GM12878 (cell line): ENCODE data around the gene SPINK7. TPM values are rescaled to one million over a fixed set of nuclear protein-coding genes. Genes with fewer than 3 reads are reported as not detected.

Experiments
- ATAC-seq: fragments of 200-7000 bp; cut with Tn5 transposase; 3 replicates; pipeline ENCODE4 v1.9.1; 2020; ENCODE audit warnings: mild to moderate bottlenecking, moderate library complexity
- BruUV-seq: library from RNA; stranded (reverse); fragments of 400-500 nt; replicated peaks from 2 replicates; lab custom pipeline; 2021; lab: Mats Ljungman, UMichigan
- CTCF ChIA-PET: fragments of 300-600 bp; sonication (Branson Sonifier 250); formaldehyde crosslinking; extraction: SDS; loops from one replicate; lab custom pipeline; 2021; ENCODE audit warnings: inconsistent platforms; lab: Yijun Ruan, JAX
- POLR2A ChIA-PET: fragments of 350-600 bp; formaldehyde crosslinking; extraction: SDS; loops from one replicate; lab custom pipeline; 2021; ENCODE audit warnings: inconsistent platforms; lab: Charles Lee
- RAD21 ChIA-PET: fragments of 300-600 bp; sonication (Branson Sonifier 250); formaldehyde crosslinking; loops from one replicate; lab custom pipeline; 2023; ENCODE audit warnings: antibody characterized with exemption; ENCODE audit not compliant: unreplicated experiment; lab: Charles Lee
- SMC1A ChIA-PET: fragments of 300-600 bp; sonication (Branson Sonifier 250); formaldehyde crosslinking; loops from one replicate; lab custom pipeline; 2023; ENCODE audit not compliant: unreplicated experiment, uncharacterized antibody; lab: Charles Lee
- DNase-seq: peaks from one replicate; pipeline ENCODE4 v3.0.0-alpha.2; 2011; ENCODE audit warnings: low read depth, low spot score
- FAIRE-seq: peaks from 3 replicates; lab custom pipeline; 2011; peaks lifted over from hg19 to GRCh38; lab: Jason Lieb, UNC
- H2AFZ ChIP-seq: 2 replicates; pipeline ENCODE4 v1.6.0; 2011; ENCODE audit warnings: low read depth, low read length, control low read depth; ENCODE audit not compliant: control insufficient read depth
- H3K27ac ChIP-seq: 2 replicates; pipeline ENCODE4 v1.5.1; 2011; ENCODE audit warnings: control low read depth; ENCODE audit not compliant: control insufficient read depth, insufficient read depth
- H3K27me3 ChIP-seq, 2 experiments: replicated peaks in 1 of 2; 2 replicates each; pipeline versions ENCODE4 v1.6.0 to v1.6.1; 2011; ENCODE audit warnings: low read length in 1 of 2; ENCODE audit not compliant: control insufficient read depth in 2 of 2, insufficient read depth in 2 of 2
- H3K36me3 ChIP-seq, 2 experiments: 2 replicates each; pipeline ENCODE4 v1.5.1; 2011; ENCODE audit warnings: low read length in 1 of 2; ENCODE audit not compliant: control insufficient read depth in 2 of 2, insufficient read depth in 2 of 2
- H3K4me1 ChIP-seq: 2 replicates; pipeline ENCODE4 v1.6.1; 2011; ENCODE audit warnings: mild to moderate bottlenecking, low read length, moderate library complexity, mixed read lengths; ENCODE audit not compliant: control insufficient read depth, insufficient read depth
- H3K4me2 ChIP-seq: 2 replicates; pipeline ENCODE4 v1.6.0; 2011; ENCODE audit warnings: control low read depth; ENCODE audit not compliant: control insufficient read depth, insufficient read depth
- H3K4me3 ChIP-seq: fragments of 200-600 bp; sonication (generic); 2 replicates; pipeline ENCODE4 v1.5.1; 2016
- H3K79me2 ChIP-seq: 2 replicates; pipeline ENCODE4 v1.6.0; 2011; ENCODE audit warnings: low read length; ENCODE audit not compliant: control insufficient read depth, insufficient read depth
- H3K9ac ChIP-seq: 2 replicates; pipeline ENCODE4 v1.8.0; 2011; ENCODE audit warnings: low read length, control low read depth, mixed read lengths; ENCODE audit not compliant: control insufficient read depth, insufficient read depth
- H3K9me3 ChIP-seq: replicated peaks from 3 replicates; pipeline ENCODE4 v1.5.1; 2011; ENCODE audit warnings: mild to moderate bottlenecking, low read length; ENCODE audit not compliant: control insufficient read depth, insufficient read depth
- H4K20me1 ChIP-seq: 2 replicates; pipeline ENCODE4 v1.6.0; 2011; ENCODE audit not compliant: control insufficient read depth, insufficient read depth
- ATF7 ChIP-seq: fragments of 450-650 bp; IDR thresholded peaks from 2 replicates; pipeline ENCODE4 v1.6.1; 2016; ENCODE audit warnings: low read depth, mild to moderate bottlenecking
- BHLHE40 ChIP-seq, 2 experiments: fragments of 450-650 bp in 1 of 2; IDR thresholded peaks; 2 replicates each; pipeline ENCODE4 v1.6.1; 2011 to 2017; ENCODE audit warnings: low read depth in 2 of 2, borderline replicate concordance in 1 of 2, improper control_type of control experiment in 1 of 2, low read length in 1 of 2, mild to moderate bottlenecking in 1 of 2
- WRNIP1 ChIP-seq: IDR thresholded peaks from 2 replicates; pipeline ENCODE4 v1.6.1; 2011; ENCODE audit warnings: low read depth, low read length, improper control_type of control experiment, borderline replicate concordance
- ZNF274 ChIP-seq: IDR thresholded peaks from one replicate; pipeline ENCODE4 v1.8.0; 2011; ENCODE audit not compliant: insufficient read length, insufficient read depth
- WGBS: methylation state at CpG from one replicate; pipeline ENCODE4 v1.1.6; 2016; ENCODE audit warnings: low lambda C conversion rate; ENCODE audit not compliant: insufficient replicate concordance, insufficient coverage; ENCODE audit errors: missing lambda C conversion rate; 5-methylcytosine and 5-hydroxymethylcytosine counted together
- in situ Hi-C: fragments of 300-500 bp; cut with MboI; formaldehyde crosslinking; loops from 9 replicates; pipeline ENCODE4 v1.14.3; 2018; ENCODE audit warnings: mixed read lengths
- intact Hi-C: fragments of 100-400 bp; cut with micrococcal nuclease; formaldehyde crosslinking; loops from one replicate; pipeline ENCODE4 v1.14.2; 2022; ENCODE audit not compliant: unreplicated experiment
- polyA plus RNA-seq, 11 experiments: library from polyadenylated mRNA; depleted of rRNA in 4 of 11; unstranded in 6 of 11; stranded (reverse) in 5 of 11; fragments of >200 nt; fragmentation: Nextera tagmentation in 4 of 11; fragmentation: Illumina TruSeq in 1 of 11; extraction: Ambion mirVana in 4 of 11; extraction: Trizol in 1 of 11; gene quantifications; 1 replicate in 1 of 11; 2 replicates in 10 of 11; pipeline versions ENCODE4 v1.2.1 to v1.2.3, GENCODE V29; 2011 to 2016; ENCODE audit warnings: inconsistent platforms in 2 of 11, missing spikeins in 2 of 11, low read depth in 1 of 11
- total RNA-seq, 4 experiments: library from RNA; depleted of rRNA in 3 of 4; stranded (reverse); fragments of >200 nt in 3 of 4; fragmentation: Illumina TruSeq in 1 of 4; extraction: Trizol in 1 of 4; gene quantifications; 2 replicates each; pipeline versions ENCODE4 v1.2.1 to v1.2.3, GENCODE V29; 2013 to 2021
- TF ChIP-seq, protein P1 (sequence below): fragments of 450-650 bp; IDR thresholded peaks from 2 replicates; pipeline ENCODE4 v1.6.1; 2017; ENCODE audit warnings: mild to moderate bottlenecking, moderate library complexity
- TF ChIP-seq, protein P2 (sequence below): IDR thresholded peaks from 2 replicates; pipeline ENCODE4 v1.6.1; 2012; ENCODE audit warnings: low read length, inconsistent platforms
- TF ChIP-seq, protein P3 (sequence below): fragments of 450-650 bp; IDR thresholded peaks from 2 replicates; pipeline ENCODE4 v1.6.1; 2016; ENCODE audit warnings: mild to moderate bottlenecking

The SPINK7 gene
- total and polyA plus RNA-seq, 10 of the 15 experiments (the other 5 are each of a cell fraction or from before 2014, with no cell fraction given): not detected

DNA sequence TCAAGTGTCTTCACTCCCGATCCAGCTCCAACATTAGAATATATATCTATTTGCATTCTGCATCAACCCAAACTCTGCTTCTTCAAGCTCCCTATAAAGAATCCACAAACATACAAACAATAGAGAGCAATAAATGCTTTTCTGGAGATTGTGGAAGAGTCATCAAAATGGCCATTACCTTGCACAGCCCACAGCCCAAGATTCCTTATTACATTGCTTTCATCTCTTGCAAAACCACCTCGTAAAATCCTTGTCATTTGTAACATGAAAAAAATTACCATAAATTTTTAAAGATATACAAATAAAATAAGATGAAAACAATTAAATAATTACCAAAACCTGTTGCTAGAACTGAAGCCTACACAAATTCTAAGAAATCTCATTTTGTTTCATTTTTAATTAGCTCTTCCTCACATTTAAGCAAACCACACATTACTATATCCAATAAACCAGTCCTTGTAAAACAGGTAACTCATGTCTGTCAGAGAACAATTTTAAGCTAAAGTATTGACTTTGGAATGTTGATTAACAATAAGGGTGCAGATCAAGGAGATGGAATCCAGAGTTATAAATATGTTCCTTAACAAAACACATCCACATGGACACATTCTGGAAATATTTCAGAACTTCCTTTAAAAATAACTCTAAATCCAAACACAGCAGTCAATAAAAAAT is 30.3 kb downstream of the SPINK7 start:
- H3K4me3 ChIP-seq: no peak overlapping the region
- H3K9ac ChIP-seq: no peak overlapping the region
- in situ Hi-C loops (no loop called here), intact Hi-C loops (no loop called here)
- no peak for FAIRE-seq
- H3K27ac ChIP-seq: no peak overlapping the region
- no peak overlapping the region for H3K4me2 ChIP-seq
- 48% methylated on average over 2 of the region's 2 CpGs for WGBS
- H3K36me3 ChIP-seq: no peaks in the 10 kb centered on the region
- no peak for TF ChIP-seq ATF7
- TF ChIP-seq, protein P1, sequence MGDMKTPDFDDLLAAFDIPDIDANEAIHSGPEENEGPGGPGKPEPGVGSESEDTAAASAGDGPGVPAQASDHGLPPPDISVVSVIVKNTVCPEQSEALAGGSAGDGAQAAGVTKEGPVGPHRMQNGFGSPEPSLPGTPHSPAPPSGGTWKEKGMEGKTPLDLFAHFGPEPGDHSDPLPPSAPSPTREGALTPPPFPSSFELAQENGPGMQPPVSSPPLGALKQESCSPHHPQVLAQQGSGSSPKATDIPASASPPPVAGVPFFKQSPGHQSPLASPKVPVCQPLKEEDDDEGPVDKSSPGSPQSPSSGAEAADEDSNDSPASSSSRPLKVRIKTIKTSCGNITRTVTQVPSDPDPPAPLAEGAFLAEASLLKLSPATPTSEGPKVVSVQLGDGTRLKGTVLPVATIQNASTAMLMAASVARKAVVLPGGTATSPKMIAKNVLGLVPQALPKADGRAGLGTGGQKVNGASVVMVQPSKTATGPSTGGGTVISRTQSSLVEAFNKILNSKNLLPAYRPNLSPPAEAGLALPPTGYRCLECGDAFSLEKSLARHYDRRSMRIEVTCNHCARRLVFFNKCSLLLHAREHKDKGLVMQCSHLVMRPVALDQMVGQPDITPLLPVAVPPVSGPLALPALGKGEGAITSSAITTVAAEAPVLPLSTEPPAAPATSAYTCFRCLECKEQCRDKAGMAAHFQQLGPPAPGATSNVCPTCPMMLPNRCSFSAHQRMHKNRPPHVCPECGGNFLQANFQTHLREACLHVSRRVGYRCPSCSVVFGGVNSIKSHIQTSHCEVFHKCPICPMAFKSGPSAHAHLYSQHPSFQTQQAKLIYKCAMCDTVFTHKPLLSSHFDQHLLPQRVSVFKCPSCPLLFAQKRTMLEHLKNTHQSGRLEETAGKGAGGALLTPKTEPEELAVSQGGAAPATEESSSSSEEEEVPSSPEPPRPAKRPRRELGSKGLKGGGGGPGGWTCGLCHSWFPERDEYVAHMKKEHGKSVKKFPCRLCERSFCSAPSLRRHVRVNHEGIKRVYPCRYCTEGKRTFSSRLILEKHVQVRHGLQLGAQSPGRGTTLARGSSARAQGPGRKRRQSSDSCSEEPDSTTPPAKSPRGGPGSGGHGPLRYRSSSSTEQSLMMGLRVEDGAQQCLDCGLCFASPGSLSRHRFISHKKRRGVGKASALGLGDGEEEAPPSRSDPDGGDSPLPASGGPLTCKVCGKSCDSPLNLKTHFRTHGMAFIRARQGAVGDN: no peak
- TF ChIP-seq ZNF274: no peak
- TF ChIP-seq BHLHE40 (IDR thresholded peaks at IDR 0.05; ENCODE audit: borderline replicate concordance in 1 of 2, low read depth in 2 of 2, low read length in 1 of 2): no peak
- no peak for TF ChIP-seq WRNIP1
- TF ChIP-seq, protein P2, sequence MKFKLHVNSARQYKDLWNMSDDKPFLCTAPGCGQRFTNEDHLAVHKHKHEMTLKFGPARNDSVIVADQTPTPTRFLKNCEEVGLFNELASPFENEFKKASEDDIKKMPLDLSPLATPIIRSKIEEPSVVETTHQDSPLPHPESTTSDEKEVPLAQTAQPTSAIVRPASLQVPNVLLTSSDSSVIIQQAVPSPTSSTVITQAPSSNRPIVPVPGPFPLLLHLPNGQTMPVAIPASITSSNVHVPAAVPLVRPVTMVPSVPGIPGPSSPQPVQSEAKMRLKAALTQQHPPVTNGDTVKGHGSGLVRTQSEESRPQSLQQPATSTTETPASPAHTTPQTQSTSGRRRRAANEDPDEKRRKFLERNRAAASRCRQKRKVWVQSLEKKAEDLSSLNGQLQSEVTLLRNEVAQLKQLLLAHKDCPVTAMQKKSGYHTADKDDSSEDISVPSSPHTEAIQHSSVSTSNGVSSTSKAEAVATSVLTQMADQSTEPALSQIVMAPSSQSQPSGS: no peak
- TF ChIP-seq, protein P3, sequence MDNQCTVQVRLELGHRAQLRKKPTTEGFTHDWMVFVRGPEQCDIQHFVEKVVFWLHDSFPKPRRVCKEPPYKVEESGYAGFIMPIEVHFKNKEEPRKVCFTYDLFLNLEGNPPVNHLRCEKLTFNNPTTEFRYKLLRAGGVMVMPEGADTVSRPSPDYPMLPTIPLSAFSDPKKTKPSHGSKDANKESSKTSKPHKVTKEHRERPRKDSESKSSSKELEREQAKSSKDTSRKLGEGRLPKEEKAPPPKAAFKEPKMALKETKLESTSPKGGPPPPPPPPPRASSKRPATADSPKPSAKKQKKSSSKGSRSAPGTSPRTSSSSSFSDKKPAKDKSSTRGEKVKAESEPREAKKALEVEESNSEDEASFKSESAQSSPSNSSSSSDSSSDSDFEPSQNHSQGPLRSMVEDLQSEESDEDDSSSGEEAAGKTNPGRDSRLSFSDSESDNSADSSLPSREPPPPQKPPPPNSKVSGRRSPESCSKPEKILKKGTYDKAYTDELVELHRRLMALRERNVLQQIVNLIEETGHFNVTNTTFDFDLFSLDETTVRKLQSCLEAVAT: no peak
- SMC1A ChIA-PET: no interaction called here
- CTCF ChIA-PET: interaction anchor here (1.0 kb wide), 1 partner anchor 389 kb away, joined by 3 read pairs; no protein-coding TSS in a partner anchor
- no peak for ATAC-seq
- RAD21 ChIA-PET: no interaction called here
- no peaks in the 10 kb centered on the region for H3K27me3 ChIP-seq
- POLR2A ChIA-PET: no interaction called here
- no peaks in the 10 kb centered on the region for H4K20me1 ChIP-seq
- H2AFZ ChIP-seq: no peak overlapping the region
- no peak for DNase-seq
- no peaks in the 10 kb centered on the region for H3K4me1 ChIP-seq
- H3K79me2 ChIP-seq: no peaks in the 10 kb centered on the region
- no peaks in the 10 kb centered on the region for H3K9me3 ChIP-seq
- BruUV-seq: no TSS peak
